ENCODE data around the gene ALDH1B1. TPM values are rescaled to one million over a fixed set of nuclear protein-coding genes. Genes with fewer than 3 reads are reported as not detected.

ALDH1B1 gene
- total and polyA plus RNA-seq, 12 donors: 4.4 to 46.8 (median 19.3) TPM

- H3K4me1 ChIP-seq (replicated peaks in 1 of 2): peaks cover 0 to 6% of the 10 kb centered on the region in 2 donors
- 81 to 87% (median 83%) methylated on average over 6 of the region's 6 CpGs for WGBS, 4 donors
- H3K27ac ChIP-seq: no peak overlapping the region
- DNase-seq: no peak
- no peaks in the 10 kb centered on the region for H3K9me3 ChIP-seq (replicated peaks in 1 of 3)
- intact Hi-C loops (cut with DNase I): loop anchor here (5.0 to 10.0 kb wide), 2 partner anchors 274 to 447 kb away; no protein-coding TSS in a partner anchor
- no peaks in the 10 kb centered on the region for H3K27me3 ChIP-seq
- H3K4me3 ChIP-seq: no peak overlapping the region
- no peak for TF ChIP-seq POLR2A (IDR thresholded peaks at IDR 0.05)
- TF ChIP-seq, protein P1, sequence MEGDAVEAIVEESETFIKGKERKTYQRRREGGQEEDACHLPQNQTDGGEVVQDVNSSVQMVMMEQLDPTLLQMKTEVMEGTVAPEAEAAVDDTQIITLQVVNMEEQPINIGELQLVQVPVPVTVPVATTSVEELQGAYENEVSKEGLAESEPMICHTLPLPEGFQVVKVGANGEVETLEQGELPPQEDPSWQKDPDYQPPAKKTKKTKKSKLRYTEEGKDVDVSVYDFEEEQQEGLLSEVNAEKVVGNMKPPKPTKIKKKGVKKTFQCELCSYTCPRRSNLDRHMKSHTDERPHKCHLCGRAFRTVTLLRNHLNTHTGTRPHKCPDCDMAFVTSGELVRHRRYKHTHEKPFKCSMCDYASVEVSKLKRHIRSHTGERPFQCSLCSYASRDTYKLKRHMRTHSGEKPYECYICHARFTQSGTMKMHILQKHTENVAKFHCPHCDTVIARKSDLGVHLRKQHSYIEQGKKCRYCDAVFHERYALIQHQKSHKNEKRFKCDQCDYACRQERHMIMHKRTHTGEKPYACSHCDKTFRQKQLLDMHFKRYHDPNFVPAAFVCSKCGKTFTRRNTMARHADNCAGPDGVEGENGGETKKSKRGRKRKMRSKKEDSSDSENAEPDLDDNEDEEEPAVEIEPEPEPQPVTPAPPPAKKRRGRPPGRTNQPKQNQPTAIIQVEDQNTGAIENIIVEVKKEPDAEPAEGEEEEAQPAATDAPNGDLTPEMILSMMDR (IDR thresholded peaks at IDR 0.05): no peak
- no peaks in the 10 kb centered on the region for H3K36me3 ChIP-seq (replicated peaks in 1 of 2)
Measured at GRCh38 chr9:38361473-38361850, 31.0 kb upstream of the ALDH1B1 start.

- intact Hi-C loops (cut with DNase I): loop anchor here (5.0 to 10.0 kb wide), 2 partner anchors 276 to 448 kb away; no protein-coding TSS in a partner anchor
- no peaks in the 10 kb centered on the region for H3K9me3 ChIP-seq (replicated peaks in 1 of 3)
- TF ChIP-seq, protein P1 (IDR thresholded peaks at IDR 0.05): peak; percentile 53 to 92 (median 72)
- TF ChIP-seq POLR2A (IDR thresholded peaks at IDR 0.05): no peak
- H3K27ac ChIP-seq: peak overlapping the region in 1 of 5 donors; percentile 15
- peak; percentile 39 to 72 (median 66) for DNase-seq
- no peaks in the 10 kb centered on the region for H3K27me3 ChIP-seq
- 37 to 51% (median 38%) methylated on average over 20 to 21 of the region's 21 CpGs for WGBS, 4 donors
- H3K4me3 ChIP-seq: no peak overlapping the region
- peaks cover 0 to 6% of the 10 kb centered on the region in 2 donors for H3K4me1 ChIP-seq (replicated peaks in 1 of 2)
- H3K36me3 ChIP-seq (replicated peaks in 1 of 2): no peaks in the 10 kb centered on the region
Measured at GRCh38 chr9:38362852-38363588, 29.5 kb upstream of the ALDH1B1 start.

GRCh38 chr9:38363589-38363925 lies 28.9 kb upstream of the ALDH1B1 start:
- DNase-seq: no peak

GRCh38 chr9:38367898-38368297 lies 24.6 kb upstream of the ALDH1B1 start:
- H3K9me3 ChIP-seq (replicated peaks in 1 of 3): no peaks in the 10 kb centered on the region
- H3K4me3 ChIP-seq: no peak overlapping the region
- DNase-seq: no peak
- no peak overlapping the region for H3K27ac ChIP-seq
- intact Hi-C loops (cut with DNase I): loop anchor here in 1 of 2 donors (10.0 kb wide), 1 partner anchor 453 kb away; no protein-coding TSS in a partner anchor
- no peak for TF ChIP-seq POLR2A (IDR thresholded peaks at IDR 0.05)
- TF ChIP-seq, protein P1 (IDR thresholded peaks at IDR 0.05): no peak
- H3K4me1 ChIP-seq (replicated peaks in 1 of 2): peaks cover 0 to 6% of the 10 kb centered on the region in 2 donors
- H3K27me3 ChIP-seq: no peaks in the 10 kb centered on the region
- H3K36me3 ChIP-seq (replicated peaks in 1 of 2): no peaks in the 10 kb centered on the region

More at GRCh38 chr9:38363589-38363925, 28.9 kb upstream of the ALDH1B1 start:
- no peak for TF ChIP-seq POLR2A (IDR thresholded peaks at IDR 0.05)
- TF ChIP-seq, protein P1 (IDR thresholded peaks at IDR 0.05): no peak
- intact Hi-C loops (cut with DNase I): loop anchor here (5.0 to 10.0 kb wide), 2 partner anchors 276 to 449 kb away; no protein-coding TSS in a partner anchor
- Histone ChIP-seq H3K9me3 (replicated peaks in 1 of 3) (no peaks in the 10 kb centered on the region), H3K4me1 (replicated peaks in 1 of 2) (peaks cover 0 to 6% of the 10 kb centered on the region in 2 donors), H3K27me3 (no peaks in the 10 kb centered on the region), H3K4me3 (no peak overlapping the region), H3K27ac (no peak overlapping the region), H3K36me3 (replicated peaks in 1 of 2) (no peaks in the 10 kb centered on the region)
- WGBS, 4 donors: 63 to 75% (median 66%) methylated on average over 5 of the region's 5 CpGs
